ENCODE data around the gene PHEX.

Gene PHEX

DNA sequence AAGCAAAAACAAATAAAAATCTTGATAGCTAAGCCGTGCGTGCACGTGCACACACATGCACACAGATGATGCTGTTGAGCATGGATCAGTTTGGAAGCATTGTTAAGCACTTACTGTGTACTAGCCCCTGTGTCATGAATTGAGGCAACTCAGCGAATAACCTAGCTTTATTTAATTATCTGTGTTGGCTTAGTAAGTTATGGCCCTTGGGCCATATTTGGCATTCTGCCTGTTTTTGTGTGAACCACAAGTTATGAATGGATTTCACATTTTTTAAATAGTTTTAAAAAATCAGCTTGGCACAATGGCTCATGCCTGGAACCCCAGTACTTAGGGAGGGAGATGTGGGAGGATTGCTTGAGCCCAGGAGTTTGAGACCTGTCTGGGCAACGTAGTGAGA is 126.9 kb downstream of the PHEX start:
- no peak for DNase-seq

DNA sequence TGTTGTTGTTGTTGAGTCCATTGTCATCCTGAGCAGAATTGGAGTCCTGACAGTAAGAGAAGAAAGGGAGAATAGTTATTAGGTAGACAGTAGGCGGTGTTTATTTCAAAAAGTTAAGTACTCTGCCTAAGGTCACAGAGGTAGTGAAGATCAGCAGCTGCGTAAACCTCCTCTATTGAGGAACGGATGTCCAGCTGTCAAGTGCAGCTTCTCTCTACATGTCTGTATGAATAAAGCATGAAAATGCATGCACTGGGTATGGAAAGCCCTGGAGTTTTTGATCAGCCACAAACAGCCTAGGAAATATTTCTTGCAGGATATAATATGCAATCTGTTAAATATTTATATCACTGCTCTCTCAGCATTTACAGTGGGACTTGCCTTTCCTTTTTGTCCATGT is 131.2 kb downstream of the PHEX start:
- no peak for DNase-seq

DNA sequence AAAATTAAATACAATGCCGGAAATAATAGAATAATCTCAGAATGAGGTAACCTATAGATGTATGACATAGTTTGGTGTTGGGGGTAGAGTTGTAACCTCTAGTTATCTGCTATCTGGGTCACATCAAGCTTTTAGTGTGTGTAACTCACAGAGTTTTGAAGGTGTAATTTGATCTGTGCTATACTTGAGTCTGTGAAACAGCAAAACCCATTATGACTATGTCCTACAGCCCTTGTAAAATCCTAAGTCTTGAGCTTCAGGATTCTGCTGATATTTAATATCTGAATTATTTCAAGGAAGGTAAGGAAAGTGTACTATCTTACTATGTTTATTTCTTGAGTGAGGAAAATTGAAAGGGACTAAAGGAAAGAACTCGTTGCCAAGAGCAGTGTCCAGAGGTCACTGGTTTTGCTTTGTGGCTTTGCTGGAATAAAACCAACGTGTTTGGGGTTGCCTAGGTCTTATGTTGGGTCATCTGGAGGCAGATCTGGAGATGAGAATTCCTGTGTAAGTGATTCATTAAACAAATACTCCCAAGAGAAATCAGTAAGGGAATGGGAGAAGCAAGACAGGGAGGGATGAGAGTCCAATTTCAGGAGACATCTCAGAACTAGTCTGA is 132.8 kb downstream of the PHEX start:
- no peak for DNase-seq

DNA sequence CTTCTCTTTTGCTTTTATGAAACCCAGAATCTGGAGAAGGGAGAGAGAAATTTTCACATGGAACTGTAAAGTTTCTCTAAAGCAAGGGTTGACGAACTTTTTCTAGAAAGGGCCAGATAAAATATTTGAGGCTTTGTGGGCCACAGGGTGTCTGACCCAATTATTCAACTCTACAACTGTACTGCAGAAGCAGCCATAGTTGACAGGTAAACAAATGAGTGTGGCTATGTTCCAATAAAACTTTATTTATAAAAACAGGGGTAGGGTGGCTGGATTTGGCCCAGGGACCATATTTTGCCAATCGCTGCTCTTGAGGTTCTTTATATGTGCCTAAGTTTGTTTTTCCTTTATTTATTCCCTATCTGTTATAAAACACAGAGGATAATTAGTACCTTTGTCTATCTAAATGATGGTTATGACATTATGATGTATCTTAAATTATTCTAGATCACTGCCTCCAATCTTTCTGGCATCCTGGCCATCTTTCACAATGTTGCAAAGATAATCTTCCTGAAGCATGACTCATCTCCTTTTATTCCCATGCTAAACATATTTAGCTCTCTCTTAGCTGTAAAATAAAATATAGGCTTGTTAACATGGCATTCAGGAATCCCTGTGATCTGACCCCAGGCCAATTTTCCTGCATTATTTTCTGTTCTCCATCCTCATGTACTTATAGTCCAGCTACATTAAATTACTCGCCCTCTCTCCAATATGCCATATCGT is 133.8 kb downstream of the PHEX start:
- DNase-seq, result no peak

DNA sequence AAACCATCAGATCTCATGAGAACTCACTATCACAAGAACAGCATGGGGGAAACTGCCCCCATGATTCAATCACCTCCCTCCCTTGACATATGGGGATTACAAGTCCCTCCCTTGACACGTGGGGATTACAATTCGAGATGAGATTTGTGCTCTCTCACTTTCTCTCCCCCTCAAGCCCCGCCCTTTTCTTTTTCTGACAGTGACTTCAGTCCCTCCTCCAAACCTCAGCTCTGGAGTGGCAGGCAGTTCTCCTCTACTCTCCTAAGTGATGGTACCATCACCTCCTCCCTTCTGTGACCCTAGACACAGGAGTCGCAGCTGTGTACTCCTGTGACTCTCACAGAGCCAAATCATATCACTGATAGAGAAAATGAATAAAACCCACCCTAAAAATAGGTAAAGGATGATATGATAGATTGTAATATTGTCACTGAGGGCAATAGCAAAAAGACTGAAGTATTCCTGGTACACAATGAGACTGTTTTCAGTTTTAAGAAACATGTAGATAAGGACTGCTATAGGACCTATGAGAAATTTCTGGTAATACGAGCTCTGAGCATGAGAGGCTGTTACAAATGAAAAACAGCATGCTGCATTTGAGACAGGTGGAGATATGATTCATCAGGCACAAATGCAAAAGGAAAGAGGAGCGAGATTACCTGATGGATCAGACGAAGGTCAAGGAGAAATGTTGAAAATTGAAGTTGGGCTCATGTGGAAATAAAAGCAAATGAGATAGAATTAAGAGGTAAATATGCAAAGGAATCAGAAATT is 139.3 kb downstream of the PHEX start:
- no peak for DNase-seq

DNA sequence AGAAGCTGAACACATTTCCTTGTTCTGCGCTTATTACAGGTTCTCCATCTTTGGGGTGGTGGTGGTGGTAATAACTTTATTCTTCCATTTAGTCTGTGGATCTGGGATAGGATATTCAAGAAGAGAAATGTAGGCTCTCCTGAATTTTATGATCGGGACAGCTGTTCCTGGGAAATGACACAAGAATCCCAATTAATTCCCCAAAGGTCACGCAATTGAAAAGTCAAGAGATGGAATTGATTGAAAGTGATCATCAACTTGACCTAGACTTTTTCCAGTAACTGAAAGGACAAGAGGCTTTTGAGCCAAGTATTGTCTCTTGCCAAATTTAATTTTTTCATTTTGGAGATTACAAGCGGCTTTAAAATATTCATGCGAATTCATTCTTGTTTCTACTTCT is 141.8 kb downstream of the PHEX start:
- no peak for DNase-seq

DNA sequence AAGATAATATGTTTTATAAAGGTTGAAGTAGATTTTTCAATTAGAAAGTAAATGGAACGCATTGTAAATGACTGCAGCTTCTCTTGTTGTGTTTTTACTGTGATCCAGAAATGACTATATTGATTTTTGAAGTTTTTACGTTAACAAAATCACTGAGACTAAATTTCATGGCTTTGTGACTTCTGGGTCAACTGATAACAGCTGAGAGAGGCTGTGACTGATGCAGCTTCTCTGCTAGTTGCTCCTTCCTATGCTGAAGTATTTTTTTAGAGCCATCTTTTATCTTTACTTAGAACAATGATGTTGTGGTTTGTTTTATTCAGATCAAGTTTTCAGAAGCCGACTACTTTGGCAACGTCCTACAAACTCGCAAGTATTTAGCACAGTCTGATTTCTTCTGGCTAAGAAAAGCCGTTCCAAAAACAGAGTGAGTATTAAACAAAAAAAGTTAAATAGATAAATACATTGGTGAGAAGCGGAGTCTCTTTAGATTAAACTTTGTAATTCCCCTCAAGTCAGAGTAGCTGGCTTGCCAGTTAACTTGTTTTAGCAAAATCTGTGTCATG is 145.9 kb downstream of the PHEX start:
- no peak for DNase-seq

DNA sequence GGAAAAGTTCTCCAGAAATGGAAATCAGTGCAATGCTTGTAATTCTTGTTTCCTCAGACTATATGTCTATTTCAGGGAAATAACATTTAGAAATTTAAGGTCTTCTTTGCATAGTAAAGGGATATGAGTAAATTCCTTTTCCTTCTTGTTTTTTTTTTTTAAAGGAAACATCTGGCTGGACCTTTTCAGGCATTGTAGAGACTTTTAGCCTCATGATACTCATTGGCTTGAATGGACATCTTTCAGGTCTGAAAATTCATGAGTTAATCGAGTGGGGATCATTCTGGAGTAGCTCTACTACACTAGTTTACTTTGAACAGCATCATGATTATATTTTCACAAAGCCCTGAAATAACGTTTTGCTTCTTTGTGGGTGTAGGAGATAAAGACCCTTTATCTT is 152.0 kb downstream of the PHEX start:
- no peak for DNase-seq

DNA sequence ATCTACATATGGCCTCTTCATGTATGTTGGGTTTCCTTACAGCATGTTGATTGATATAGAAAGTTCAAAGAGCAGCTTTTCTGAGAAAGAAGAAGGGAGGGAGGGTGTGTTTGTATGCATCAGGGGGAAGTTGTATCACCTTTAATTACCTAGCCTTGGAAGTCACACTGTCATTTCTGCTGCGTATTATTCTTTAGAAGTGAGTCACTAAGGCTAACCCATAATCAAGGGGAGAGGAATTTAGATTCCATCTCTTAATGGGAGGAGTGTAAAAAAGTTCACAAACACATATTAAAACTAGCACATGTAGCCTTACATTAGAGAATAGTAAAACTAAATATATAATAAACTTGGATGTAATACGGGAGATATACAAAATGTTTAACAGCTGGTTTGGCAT is 154.0 kb downstream of the PHEX start:
- no peak for DNase-seq

DNA sequence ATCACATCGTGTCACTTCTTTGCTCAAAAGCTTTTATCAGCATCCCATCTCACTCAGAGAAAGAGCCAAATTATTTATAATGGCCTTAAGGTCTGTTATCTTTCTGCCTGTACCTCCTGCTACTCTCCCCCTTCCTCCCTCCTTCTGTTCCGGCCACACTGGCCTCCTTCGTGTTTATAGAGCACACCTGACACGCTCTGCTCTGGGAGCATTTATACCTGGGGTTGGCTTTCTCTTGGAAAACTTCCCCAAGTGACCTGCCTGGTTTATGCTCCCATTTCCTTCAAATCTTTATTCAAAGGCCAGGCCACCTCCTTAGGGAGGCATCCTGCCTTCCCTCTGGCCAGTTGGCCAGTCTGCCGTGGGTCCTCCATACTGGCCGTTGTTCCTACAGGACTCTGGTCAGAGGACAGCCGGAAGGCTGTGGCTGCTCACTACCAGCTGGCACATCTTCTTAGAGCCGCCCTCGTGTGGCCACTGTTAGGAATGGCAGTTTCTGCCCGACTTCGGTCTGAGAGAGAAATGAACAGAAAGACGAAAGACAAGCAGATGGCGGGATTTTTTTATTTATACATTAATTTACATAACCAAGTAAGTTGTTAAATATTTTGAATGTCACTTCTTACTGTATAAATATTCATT is 160.4 kb downstream of the PHEX start:
- peak; percentile 43 for DNase-seq

DNA sequence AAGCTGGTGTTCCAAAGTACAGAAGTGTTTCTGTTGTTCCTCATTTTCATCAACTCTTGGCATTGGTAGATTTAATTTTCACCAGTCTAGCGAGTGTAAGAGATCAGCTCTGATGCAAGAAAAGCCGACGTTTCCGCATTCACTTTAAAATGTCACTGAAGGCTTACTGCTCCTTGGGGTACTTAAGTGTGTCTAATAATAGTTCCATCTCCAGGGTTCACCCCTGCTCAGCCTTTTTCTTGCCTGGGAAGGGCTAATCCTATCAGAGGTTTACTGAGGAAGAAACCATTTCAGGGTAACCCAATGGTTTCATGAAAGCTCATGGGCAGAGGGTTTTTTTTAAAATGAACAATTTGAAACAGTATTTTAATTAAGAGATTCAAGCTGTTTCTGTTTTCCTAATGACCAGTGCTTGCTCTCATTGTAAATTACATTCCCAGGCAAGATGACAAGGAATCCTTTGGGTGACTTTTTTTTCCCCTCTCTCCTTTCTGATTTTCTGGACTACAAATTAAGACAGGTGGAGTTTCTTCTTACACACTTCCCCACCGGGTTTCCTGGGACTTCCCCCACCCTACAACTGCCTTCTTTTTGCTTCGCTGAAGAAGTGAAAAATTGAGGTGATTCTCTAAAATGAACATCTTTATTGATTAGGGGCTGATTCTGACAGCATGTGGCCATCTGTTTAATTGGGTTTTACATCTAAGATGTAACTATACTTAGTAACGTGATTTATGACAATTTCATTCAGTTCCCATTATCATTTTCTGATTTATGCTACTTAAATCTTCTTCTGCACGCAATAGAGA is 161.9 kb downstream of the PHEX start:
- no peak for DNase-seq

DNA sequence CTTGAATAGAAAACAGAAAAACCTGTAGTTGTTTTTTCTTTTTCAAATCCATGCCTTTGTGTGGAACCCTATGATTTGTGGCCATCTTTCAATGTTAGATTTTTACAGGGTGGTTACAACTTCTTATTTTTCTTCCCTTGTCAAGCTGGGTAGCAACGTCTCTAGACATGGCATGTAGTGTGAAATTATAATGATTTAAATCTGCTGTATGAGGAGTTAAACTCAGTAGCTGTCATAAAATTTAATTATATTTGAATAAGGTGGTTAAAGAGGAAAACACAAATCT is 162.5 kb downstream of the PHEX start:
- DNase-seq, result no peak

DNA sequence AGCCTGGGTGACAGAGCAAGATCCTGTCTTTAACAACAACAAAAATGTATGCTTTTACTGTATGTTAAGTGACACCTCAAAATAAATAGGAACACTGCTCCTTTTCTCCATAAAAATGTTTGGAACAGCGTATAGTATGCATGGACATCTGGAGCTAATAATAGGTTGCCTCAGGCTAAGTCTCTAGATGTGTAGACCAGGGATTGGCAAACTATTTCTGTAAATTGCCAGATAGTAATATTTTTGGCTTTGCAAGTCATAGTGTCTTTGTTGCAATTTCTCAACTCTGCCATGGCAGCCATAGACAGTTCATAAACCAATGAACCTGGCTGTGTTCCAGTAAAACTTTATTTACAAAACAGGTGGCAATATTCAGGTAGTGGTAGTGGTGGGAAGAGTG is 164.0 kb downstream of the PHEX start:
- no peak for DNase-seq

DNA sequence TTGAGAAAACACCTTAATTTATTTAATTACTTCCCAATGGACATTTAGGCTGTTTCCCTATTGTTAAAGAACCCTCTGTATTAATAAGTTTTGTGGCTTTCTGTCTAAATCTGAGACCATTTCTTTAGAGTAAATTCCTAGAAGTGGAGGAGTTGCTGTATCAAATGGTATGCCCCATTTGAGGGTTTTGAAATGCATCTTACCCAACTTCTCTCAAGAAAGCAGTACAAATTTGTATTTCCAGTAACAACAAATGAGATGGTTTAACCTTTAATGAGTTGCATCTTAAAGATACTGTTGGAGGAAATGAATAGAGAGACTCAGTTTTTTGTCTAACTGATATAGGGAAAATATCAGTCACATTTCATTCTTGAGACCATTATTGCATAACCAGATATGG is 170.1 kb downstream of the PHEX start:
- DNase-seq, result no peak

DNA sequence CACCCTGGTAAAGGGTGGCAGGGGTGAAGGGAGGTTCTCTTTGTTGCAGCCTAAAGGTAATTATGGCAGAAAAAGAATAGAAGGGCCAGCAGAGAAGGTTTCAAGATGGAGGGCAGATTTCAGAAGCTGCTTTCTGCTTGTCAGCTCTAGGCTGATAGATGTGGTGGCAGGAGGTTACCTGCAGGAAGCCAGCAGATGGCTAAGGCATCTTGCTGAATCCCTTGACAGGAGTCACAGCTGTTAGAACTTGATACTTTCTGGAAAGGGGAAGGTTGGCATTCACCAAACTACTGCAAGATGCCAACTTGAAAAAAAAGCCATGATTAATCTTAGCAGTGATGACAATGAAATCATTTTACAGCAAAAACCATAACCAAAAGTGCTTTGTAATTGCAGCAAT is 171.1 kb downstream of the PHEX start:
- no peak for DNase-seq

DNA sequence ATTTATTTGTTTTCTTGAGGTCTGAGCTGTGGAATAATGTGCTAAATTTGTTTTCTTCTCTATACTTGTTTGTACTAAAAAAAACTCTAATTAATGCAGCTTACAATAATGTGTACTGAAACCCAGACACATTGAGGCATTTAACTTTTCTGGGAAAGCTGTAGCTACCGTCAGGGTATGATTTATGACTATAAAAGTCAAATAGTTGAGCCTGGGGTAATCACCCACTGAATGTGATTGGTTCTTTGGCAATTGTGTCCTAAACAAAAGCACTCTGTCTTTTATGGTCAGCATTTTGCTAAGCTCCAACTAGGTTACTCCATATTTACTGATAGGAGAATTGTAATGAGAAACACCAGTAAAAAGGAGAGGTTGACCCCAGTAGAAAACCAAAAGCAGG is 174.7 kb downstream of the PHEX start:
- DNase-seq, result no peak

DNA sequence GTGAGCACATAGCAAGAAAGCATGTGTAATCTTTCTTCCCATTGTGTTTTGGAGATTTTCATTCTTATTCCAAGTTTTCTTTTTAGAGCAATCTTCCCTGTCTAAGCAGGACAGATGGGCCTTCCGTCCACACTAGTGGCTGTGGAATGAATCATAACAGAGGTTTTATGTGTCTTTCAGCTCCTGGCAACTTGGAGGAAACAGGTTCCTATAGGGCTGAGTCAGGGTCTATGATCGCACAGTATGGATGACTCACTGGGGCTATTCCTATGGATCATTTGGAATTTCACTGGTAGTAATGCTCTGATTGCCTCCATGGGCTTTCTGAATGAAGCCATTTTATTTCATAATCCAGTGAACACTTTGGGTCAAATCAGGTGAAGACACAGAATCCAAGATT is 188.8 kb downstream of the PHEX start:
- no peak for DNase-seq

DNA sequence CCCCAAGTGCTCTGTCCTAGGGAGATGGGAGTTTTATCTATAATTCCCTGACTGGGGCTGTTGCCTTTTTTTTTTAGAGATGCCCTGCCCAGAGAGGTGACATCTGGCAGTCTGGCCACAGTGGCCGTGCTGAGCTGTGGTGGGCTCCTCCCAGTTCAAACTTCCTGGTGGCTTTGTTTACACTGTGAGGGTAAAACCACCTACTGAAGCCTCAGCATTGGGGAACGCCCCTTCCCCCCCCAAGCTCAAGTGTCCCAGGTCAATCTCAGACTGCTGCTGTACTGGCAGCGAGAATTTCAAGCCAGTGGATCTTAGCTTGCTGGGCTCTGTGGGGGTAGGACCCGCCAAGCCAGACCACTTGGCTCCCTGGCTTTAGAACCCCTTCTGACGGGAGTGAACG is 202.3 kb downstream of the PHEX start:
- no peak for DNase-seq

DNA sequence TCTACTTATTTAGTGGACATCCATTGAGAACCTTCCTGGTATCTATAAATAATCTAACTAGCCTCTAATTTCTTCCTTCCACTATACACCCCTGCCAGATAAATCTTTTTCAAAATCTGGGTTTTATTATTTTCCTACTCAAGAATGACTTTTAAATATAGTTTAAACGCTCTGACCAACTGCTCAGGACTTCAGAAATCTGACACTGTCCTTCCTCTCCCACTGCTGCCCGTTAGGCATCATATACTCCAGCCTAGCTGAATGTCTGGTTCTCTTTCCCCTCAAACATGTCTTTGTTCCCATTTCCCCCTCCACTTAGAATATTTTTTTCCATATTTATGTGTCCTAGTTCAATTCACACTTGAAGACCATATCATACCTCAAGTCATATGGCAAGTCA is 205.4 kb downstream of the PHEX start:
- no peak for DNase-seq

DNA sequence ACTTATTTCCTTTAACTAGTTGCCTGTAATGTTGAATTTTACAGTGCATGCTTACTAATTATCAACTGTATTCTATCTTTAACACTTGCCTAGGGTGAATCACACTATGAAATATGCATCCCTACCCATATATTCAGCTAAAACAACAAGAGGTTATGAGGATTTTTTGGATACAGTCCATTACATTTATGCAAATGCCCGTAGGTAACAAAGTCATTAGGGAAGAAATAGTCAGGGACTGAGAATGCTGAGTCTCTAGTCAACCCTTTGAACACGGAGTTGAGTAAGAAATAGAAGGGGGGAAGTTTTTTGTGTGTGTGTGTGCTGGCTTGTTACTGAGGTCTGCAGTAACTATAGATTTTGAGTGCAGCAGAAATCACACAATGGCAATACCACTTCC is 214.5 kb downstream of the PHEX start:
- no peak for DNase-seq

DNA sequence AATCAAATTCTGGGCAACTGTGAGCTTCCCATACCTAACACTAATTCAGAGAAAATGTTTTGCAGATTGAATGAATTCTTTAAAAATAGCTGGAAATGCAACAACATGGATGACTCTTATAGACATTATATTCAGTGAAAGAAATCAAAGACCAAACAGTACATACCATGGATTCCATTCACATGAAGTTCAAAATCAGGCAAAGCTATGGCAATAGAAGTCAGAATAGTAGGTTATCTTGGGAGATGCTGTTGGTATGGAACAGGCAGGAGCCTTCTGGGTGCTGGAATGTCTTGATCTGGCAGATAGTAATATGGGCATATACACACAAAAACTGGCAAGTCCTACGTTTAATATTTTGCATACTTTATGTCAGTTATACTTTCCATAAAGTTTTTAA is 215.0 kb downstream of the PHEX start:
- no peak for DNase-seq

DNA sequence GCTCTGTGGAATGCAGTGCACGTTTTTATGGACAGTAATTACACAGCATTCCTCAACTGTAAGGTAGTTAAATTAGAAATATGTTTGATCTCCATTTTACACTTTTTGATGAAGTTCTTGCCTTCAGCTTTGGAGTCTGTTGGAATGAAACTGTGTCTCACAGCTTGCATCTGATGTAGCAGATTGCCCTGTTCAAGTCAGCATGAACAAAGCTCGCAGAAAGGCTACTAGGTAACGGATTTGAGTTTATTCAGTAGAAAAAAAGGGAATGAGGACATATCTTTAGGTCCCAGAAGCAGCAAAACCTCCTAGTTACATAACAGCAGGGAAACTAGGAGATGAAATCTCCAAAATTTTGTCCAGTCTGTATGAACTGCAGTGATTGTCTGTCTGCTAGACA is 216.3 kb downstream of the PHEX start:
- DNase-seq, result no peak

DNA sequence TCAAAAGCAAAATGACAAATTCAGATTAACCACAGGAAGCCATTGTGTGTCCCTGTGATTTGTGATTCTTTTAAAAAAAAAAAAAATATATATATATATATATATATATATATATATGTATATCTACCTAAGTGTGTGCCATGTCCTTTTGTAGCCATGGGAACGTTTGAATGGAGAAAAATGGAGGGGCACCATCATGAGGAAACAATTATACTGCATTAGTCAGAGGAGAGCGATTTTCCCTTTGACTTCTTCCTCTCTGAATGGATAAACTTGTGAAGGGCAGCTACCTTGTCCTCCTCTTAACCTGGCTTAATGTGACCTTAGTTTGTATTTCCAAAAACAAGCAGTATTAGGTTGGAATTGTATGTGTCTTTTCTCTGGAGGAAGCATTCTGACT is 217.2 kb downstream of the PHEX start:
- no peak for DNase-seq
